ENCODE data around the gene GRK4.

GRCh38 chr4:3071811-3072210 is 108.4 kb downstream of the GRK4 start:
- TF ChIP-seq CTCF (IDR thresholded peaks at IDR 0.05; ENCODE audit: low read depth, low read length) (no peak), EZH2phosphoT487 (IDR thresholded peaks at IDR 0.05; ENCODE audit: low read depth) (no peak)
